Caco-2 (cell line): ENCODE data around the gene HTT. TPM values are rescaled to one million over a fixed set of nuclear protein-coding genes. Genes with fewer than 3 reads are reported as not detected.

Source experiments
- BruUV-seq: library from RNA; stranded (reverse); fragments of 400-500 nt; replicated peaks from 2 replicates; lab custom pipeline; 2021; lab: Mats Ljungman, UMichigan
- CTCF ChIA-PET: fragments of 300-600 bp; sonication (Branson Sonifier 250); formaldehyde crosslinking; loops from one replicate; lab custom pipeline; 2022; ENCODE audit warnings: antibody characterized with exemption; lab: Charles Lee
- POLR2A ChIA-PET: fragments of 300-600 bp; sonication (Branson Sonifier 250); formaldehyde crosslinking; loops from one replicate; lab custom pipeline; 2022; ENCODE audit warnings: antibody characterized with exemption; lab: Charles Lee
- DNase-seq, 2 experiments: peaks; one replicate each; pipeline versions ENCODE4 v3.0.0 to v3.0.0-alpha.2; 2020 to 2022
- H3K27me3 ChIP-seq: replicated peaks from 2 replicates; pipeline ENCODE4 v1.6.0; 2011; ENCODE audit warnings: low read length; ENCODE audit not compliant: control insufficient read depth, insufficient read depth
- H3K36me3 ChIP-seq: 2 replicates; pipeline ENCODE4 v1.5.1; 2011; ENCODE audit warnings: low read length; ENCODE audit not compliant: control insufficient read depth, insufficient read depth
- H3K4me1 ChIP-seq: fragments of 250-450 bp; sonication (Bioruptor Pico); 2 replicates; pipeline ENCODE4 v1.5.1; 2020; ENCODE audit warnings: mild to moderate bottlenecking
- H3K4me3 ChIP-seq: 2 replicates; pipeline ENCODE4 v1.5.1; 2011; ENCODE audit warnings: low read depth, mild to moderate bottlenecking, control low read depth, low read length
- H3K9me3 ChIP-seq: fragments of 250-450 bp; sonication (Bioruptor Pico); 2 replicates; pipeline ENCODE4 v1.5.1; 2020; ENCODE audit warnings: mild to moderate bottlenecking, moderate library complexity
- H3K27ac Mint-ChIP-seq: one replicate; pipeline ENCODE4 v1.8.0; 2022; ENCODE audit warnings: mixed read lengths; ENCODE audit not compliant: unreplicated experiment
- H3K27me3 Mint-ChIP-seq: one replicate; pipeline ENCODE4 v1.8.0; 2022; ENCODE audit warnings: mixed read lengths; ENCODE audit not compliant: insufficient read depth, unreplicated experiment
- H3K36me3 Mint-ChIP-seq: one replicate; pipeline ENCODE4 v1.8.0; 2022; ENCODE audit warnings: mild to moderate bottlenecking, mixed read lengths; ENCODE audit not compliant: insufficient read depth, unreplicated experiment
- H3K4me1 Mint-ChIP-seq: one replicate; pipeline ENCODE4 v1.8.0; 2022; ENCODE audit warnings: low read depth, mixed read lengths; ENCODE audit not compliant: unreplicated experiment
- H3K4me3 Mint-ChIP-seq: one replicate; pipeline ENCODE4 v1.8.0; 2022; ENCODE audit warnings: mild to moderate bottlenecking, moderate library complexity, mixed read lengths; ENCODE audit not compliant: unreplicated experiment
- H3K9me3 Mint-ChIP-seq: one replicate; pipeline ENCODE4 v1.8.0; 2022; ENCODE audit warnings: mixed read lengths; ENCODE audit not compliant: unreplicated experiment
- intact Hi-C: fragments of 100-400 bp; cut with micrococcal nuclease; formaldehyde crosslinking; loops from one replicate; pipeline ENCODE4 v1.10.0; 2022; ENCODE audit not compliant: unreplicated experiment
- total RNA-seq: library from RNA; stranded (reverse); gene quantifications from 2 replicates; pipeline ENCODE4 v1.2.3, GENCODE V29; 2022
- TF ChIP-seq, protein P1 (sequence below), 2 experiments: fragments of 200-600 bp in 1 of 2; IDR thresholded peaks; 1 replicate in 1 of 2; 2 replicates in 1 of 2; pipeline versions ENCODE4 v1.5.1 to v1.8.0; 2011 to 2022; ENCODE audit warnings: antibody characterized with exemption in 1 of 2, control low read depth in 1 of 2, inconsistent platforms in 1 of 2, low read depth in 1 of 2, low read length in 1 of 2, mild to moderate bottlenecking in 1 of 2, moderate library complexity in 1 of 2; ENCODE audit not compliant: insufficient read depth in 1 of 2, severe bottlenecking in 1 of 2, unreplicated experiment in 1 of 2

Gene HTT
- total RNA-seq, 1 experiment from 2014 or later = 63.3 TPM

- Mint-ChIP-seq H3K9me3 (no peaks in the 10 kb centered on the region), H3K27ac (no peak overlapping the region), H3K36me3 (peaks cover 50% of the 10 kb centered on the region), H3K27me3 (no peaks in the 10 kb centered on the region), H3K4me1 (no peaks in the 10 kb centered on the region), H3K4me3 (no peak overlapping the region)
- intact Hi-C loops = no loop called here
- no peak overlapping the region for H3K4me3 ChIP-seq
- no peaks in the 10 kb centered on the region for H3K27me3 ChIP-seq
- H3K4me1 ChIP-seq = no peaks in the 10 kb centered on the region
- no peaks in the 10 kb centered on the region for H3K9me3 ChIP-seq
- H3K36me3 ChIP-seq = no peaks in the 10 kb centered on the region
- CTCF ChIA-PET = no interaction called here
- BruUV-seq = no TSS peak
- DNase-seq = no peak
- TF ChIP-seq, protein P1, sequence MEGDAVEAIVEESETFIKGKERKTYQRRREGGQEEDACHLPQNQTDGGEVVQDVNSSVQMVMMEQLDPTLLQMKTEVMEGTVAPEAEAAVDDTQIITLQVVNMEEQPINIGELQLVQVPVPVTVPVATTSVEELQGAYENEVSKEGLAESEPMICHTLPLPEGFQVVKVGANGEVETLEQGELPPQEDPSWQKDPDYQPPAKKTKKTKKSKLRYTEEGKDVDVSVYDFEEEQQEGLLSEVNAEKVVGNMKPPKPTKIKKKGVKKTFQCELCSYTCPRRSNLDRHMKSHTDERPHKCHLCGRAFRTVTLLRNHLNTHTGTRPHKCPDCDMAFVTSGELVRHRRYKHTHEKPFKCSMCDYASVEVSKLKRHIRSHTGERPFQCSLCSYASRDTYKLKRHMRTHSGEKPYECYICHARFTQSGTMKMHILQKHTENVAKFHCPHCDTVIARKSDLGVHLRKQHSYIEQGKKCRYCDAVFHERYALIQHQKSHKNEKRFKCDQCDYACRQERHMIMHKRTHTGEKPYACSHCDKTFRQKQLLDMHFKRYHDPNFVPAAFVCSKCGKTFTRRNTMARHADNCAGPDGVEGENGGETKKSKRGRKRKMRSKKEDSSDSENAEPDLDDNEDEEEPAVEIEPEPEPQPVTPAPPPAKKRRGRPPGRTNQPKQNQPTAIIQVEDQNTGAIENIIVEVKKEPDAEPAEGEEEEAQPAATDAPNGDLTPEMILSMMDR (IDR thresholded peaks at IDR 0.05; ENCODE audit: insufficient read depth in 1 of 2, low read depth in 1 of 2, low read length in 1 of 2, severe bottlenecking in 1 of 2, unreplicated experiment in 1 of 2) = no peak
- POLR2A ChIA-PET = no interaction called here
These were observed 147.5 kb downstream of the HTT start for GRCh38 chr4:3221996-3222395.

DNA sequence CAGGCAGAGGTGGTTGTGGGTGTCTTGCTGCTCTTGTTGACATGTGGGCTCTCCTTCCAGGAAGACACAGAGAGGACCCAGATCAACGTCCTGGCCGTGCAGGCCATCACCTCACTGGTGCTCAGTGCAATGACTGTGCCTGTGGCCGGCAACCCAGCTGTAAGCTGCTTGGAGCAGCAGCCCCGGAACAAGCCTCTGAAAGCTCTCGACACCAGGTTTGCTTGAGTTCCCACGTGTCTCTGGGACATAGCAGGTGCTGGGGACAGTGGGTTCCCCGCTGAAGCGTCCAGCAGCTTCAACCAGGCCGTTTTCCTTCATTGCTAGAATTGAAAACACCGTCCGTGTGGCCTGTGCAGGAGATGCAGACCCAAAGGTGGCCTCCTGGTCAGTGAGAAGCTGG is 148.9 kb downstream of the HTT start:
- Mint-ChIP-seq H3K27me3 (no peaks in the 10 kb centered on the region), H3K4me1 (no peaks in the 10 kb centered on the region), H3K4me3 (no peak overlapping the region), H3K27ac (no peak overlapping the region), H3K36me3 (peaks cover 43% of the 10 kb centered on the region), H3K9me3 (no peaks in the 10 kb centered on the region)
- Histone ChIP-seq H3K36me3 (no peaks in the 10 kb centered on the region), H3K4me3 (no peak overlapping the region), H3K4me1 (no peaks in the 10 kb centered on the region), H3K9me3 (no peaks in the 10 kb centered on the region), H3K27me3 (no peaks in the 10 kb centered on the region)
- no peak for DNase-seq
- ChIA-PET POLR2A (no interaction called here), CTCF (interaction anchor here (0.6 kb wide), 1 partner anchor 18 kb away, joined by 3 read pairs; no protein-coding TSS in a partner anchor)
- intact Hi-C loops = no loop called here
- TF ChIP-seq, protein P1 (IDR thresholded peaks at IDR 0.05; ENCODE audit: insufficient read depth in 1 of 2, low read depth in 1 of 2, low read length in 1 of 2, severe bottlenecking in 1 of 2, unreplicated experiment in 1 of 2) = no peak
- BruUV-seq = no TSS peak

DNA sequence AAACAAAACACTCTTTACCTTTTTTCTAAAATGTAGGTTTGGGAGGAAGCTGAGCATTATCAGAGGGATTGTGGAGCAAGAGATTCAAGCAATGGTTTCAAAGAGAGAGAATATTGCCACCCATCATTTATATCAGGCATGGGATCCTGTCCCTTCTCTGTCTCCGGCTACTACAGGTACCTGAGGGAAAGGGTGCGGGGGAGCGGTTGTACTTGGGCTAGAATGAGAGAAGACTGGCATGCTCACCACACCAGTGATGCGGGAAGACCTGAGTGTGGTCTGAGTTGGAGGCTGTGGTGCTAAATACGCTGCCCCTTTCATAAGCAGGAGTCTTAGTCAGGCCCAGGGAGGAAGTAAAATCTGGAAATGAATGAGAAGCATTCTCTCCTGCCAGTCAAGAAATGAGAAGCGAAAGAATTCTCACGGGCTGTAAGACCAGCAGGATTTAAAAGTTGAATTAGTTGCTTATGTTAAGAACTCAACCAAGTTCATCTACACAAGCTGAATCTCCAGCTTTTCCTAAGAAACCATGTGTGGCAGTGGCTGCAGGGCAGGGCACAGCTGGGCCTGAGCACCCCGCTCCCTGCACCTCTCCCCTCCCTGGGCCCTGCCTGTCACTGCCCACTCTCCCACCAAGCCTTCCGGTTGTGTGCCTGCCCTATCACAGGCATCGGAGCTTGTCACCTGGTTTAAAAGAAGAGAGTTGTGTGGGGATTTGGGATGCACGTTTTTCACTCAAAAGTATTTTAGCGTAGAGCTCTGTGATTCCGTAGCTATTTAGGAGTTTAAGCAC is 149.7 kb downstream of the HTT start:
- Mint-ChIP-seq H3K27me3 (no peaks in the 10 kb centered on the region), H3K36me3 (peaks cover 48% of the 10 kb centered on the region), H3K9me3 (no peaks in the 10 kb centered on the region), H3K27ac (no peak overlapping the region), H3K4me1 (no peaks in the 10 kb centered on the region), H3K4me3 (no peak overlapping the region)
- BruUV-seq = no TSS peak
- 0 out of 2 replicates have a peak, but pooled peaks cover 2% of the 10 kb centered on the region for H3K36me3 ChIP-seq
- CTCF ChIA-PET = interaction anchor here (0.6 to 0.7 kb wide), 2 partner anchors 17 to 74 kb away, joined by 3 read pairs; no protein-coding TSS in a partner anchor
- no peaks in the 10 kb centered on the region for H3K9me3 ChIP-seq
- H3K4me3 ChIP-seq = no peak overlapping the region
- TF ChIP-seq, protein P1 (IDR thresholded peaks at IDR 0.05; ENCODE audit: insufficient read depth in 1 of 2, low read depth in 1 of 2, low read length in 1 of 2, severe bottlenecking in 1 of 2, unreplicated experiment in 1 of 2) = no peak
- intact Hi-C loops = no loop called here
- POLR2A ChIA-PET = no interaction called here
- no peaks in the 10 kb centered on the region for H3K27me3 ChIP-seq
- H3K4me1 ChIP-seq = no peaks in the 10 kb centered on the region
- no peak for DNase-seq
